Keratinocyte (primary cell): ENCODE measurements around the gene TMEM132D.

Experiments
- CTCF ChIP-seq, 3 experiments: IDR thresholded peaks in 1 of 3; conservative IDR thresholded peaks in 1 of 3; optimal IDR thresholded peaks in 1 of 3; 2 replicates in 2 of 3; 3 replicates in 1 of 3; pipeline versions ENCODE3 to v1.5.1; 2011; ENCODE audit warnings: low read length in 3 of 3, mild to moderate bottlenecking in 3 of 3, moderate library complexity in 2 of 3, control low read depth in 1 of 3, inconsistent platforms in 1 of 3; ENCODE audit not compliant: insufficient read depth in 2 of 3; ENCODE audit errors: extremely low read depth in 1 of 3
- EZH2 ChIP-seq: IDR thresholded peaks from one replicate; pipeline ENCODE4 v1.6.1; 2012; ENCODE audit warnings: inconsistent platforms, mild to moderate bottlenecking, low read length, moderate library complexity

GRCh38 chr12:129383956-129384355 is 519.9 kb downstream of the TMEM132D start:
- no peak for TF ChIP-seq EZH2
- no peak for TF ChIP-seq CTCF (optimal IDR thresholded peaks at IDR 0.05 in 1 of 3, IDR thresholded peaks at IDR 0.05 in 1 of 3, conservative IDR thresholded peaks at IDR 0.05 in 1 of 3; ENCODE audit: extremely low read depth in 1 of 3, insufficient read depth in 2 of 3, low read length in 3 of 3)
